ENCODE results near the gene PID1.

PID1 gene

DNA sequence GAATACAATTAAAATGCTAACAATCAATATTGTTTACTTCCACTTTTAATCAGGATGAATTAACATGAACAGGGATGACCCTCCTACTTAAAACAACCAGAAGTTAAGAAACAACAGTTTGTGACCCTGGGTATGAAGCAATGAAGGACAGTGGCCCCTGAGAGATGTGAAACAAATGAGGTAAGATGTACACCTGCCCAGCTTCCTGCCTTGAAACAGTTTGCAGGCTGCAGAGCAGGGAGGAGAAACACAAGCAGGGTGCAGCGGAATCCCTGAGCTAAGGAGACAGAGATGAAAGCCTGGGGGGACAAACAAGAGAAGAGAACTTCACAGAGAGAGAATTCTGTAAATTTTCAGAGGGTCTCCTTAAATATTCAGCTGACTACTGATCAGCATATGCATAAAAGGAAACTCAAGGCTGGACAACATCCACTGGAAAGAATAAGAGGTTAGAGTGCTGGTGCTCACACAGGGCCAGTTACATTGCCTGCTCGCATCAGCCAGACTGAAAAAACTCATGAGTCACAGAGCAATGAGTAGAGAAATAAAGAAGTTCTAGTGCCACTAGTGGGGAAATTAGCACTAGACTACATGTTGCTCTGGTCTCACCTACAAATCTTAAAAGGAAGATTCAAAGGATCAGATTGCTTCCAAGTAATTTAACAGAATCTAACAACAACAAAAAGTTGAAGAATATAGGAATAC is 106.4 kb downstream of the PID1 start:
- no peak for DNase-seq
- H3K9me3 ChIP-seq (ENCODE audit: severe bottlenecking): no peaks in the 10 kb centered on the region
- H3K4me3 ChIP-seq (ENCODE audit: low read depth, low read length): no peak overlapping the region
- no peaks in the 10 kb centered on the region for H3K36me3 ChIP-seq
- TF ChIP-seq, protein P1, sequence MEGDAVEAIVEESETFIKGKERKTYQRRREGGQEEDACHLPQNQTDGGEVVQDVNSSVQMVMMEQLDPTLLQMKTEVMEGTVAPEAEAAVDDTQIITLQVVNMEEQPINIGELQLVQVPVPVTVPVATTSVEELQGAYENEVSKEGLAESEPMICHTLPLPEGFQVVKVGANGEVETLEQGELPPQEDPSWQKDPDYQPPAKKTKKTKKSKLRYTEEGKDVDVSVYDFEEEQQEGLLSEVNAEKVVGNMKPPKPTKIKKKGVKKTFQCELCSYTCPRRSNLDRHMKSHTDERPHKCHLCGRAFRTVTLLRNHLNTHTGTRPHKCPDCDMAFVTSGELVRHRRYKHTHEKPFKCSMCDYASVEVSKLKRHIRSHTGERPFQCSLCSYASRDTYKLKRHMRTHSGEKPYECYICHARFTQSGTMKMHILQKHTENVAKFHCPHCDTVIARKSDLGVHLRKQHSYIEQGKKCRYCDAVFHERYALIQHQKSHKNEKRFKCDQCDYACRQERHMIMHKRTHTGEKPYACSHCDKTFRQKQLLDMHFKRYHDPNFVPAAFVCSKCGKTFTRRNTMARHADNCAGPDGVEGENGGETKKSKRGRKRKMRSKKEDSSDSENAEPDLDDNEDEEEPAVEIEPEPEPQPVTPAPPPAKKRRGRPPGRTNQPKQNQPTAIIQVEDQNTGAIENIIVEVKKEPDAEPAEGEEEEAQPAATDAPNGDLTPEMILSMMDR (IDR thresholded peaks at IDR 0.05; ENCODE audit: low read depth, low read length): no peak
- H3K27ac ChIP-seq: no peak overlapping the region
- H3K27me3 ChIP-seq (ENCODE audit: insufficient read depth, low read depth, severe bottlenecking): peaks cover 11% of the 10 kb centered on the region

DNA sequence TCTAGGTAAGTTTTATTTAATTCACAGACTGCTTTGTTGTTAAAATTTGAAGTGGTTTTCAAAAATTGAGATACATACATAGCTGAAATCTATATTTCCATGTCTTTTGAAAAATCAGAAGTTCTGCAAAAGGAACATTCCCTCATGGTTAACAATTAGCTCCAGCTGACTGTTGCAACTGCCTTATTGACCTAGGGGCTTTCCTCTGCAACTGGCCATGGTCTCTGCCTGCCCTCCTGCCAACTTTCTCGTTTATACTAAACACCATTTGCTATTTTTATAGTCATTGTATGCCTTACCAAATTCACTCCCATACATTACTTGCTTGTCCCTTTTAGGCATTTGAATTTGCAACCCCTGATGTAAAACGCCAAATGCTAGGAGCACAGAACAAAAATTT is 107.2 kb downstream of the PID1 start:
- H3K36me3 ChIP-seq: no peaks in the 10 kb centered on the region
- TF ChIP-seq, protein P1 (IDR thresholded peaks at IDR 0.05; ENCODE audit: low read depth, low read length): no peak
- H3K4me3 ChIP-seq (ENCODE audit: low read depth, low read length): no peak overlapping the region
- no peak overlapping the region for H3K27ac ChIP-seq
- no peak for DNase-seq
- H3K27me3 ChIP-seq (ENCODE audit: insufficient read depth, low read depth, severe bottlenecking): peaks cover 17% of the 10 kb centered on the region
- no peaks in the 10 kb centered on the region for H3K9me3 ChIP-seq (ENCODE audit: severe bottlenecking)

DNA sequence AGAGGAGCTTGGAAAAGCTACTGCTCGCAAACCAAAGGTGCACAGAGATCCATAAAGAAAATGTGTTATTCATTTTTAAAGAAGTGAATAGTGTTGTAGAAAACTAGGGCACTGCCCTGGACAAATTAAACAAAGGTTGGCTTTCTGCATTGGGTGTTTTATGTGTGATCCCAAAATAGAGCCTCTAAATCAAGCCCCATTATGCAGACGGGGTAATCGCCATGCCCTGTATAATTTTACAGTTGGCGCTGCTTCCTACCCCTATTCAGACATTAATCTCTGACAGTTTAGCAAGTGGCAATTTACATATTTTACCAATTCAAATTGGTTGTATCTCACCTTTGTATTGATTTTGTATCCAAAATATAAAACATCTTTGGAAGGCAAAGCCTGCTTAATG is 109.1 kb downstream of the PID1 start:
- DNase-seq: no peak
- TF ChIP-seq, protein P1 (IDR thresholded peaks at IDR 0.05; ENCODE audit: low read depth, low read length): no peak
- no peak overlapping the region for H3K27ac ChIP-seq
- H3K36me3 ChIP-seq: no peaks in the 10 kb centered on the region
- peaks cover 25% of the 10 kb centered on the region for H3K27me3 ChIP-seq (ENCODE audit: insufficient read depth, low read depth, severe bottlenecking)
- no peaks in the 10 kb centered on the region for H3K9me3 ChIP-seq (ENCODE audit: severe bottlenecking)
- H3K4me3 ChIP-seq (ENCODE audit: low read depth, low read length): no peak overlapping the region

DNA sequence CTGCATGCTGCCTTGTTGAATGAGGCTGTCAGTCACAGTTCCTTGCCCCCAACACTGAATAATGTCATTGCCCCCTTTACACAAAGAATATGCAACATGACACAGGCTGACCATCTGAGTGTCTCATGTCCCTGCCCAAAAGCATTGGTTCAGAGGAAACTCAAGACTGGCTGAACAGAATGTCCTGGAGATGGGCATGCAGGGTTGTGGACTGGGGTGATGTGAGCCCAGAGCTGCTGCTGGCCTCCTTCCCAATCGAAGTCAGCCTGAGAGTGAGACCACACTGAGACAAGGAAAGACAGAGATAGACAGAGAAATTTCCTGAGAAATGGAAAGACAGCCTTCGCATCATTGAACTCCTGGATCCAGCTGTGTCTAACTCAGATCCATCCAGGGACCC is 110.1 kb downstream of the PID1 start:
- no peak overlapping the region for H3K27ac ChIP-seq
- no peak overlapping the region for H3K4me3 ChIP-seq (ENCODE audit: low read depth, low read length)
- no peaks in the 10 kb centered on the region for H3K9me3 ChIP-seq (ENCODE audit: severe bottlenecking)
- H3K27me3 ChIP-seq (ENCODE audit: insufficient read depth, low read depth, severe bottlenecking): peaks cover 28% of the 10 kb centered on the region
- no peak for DNase-seq
- no peaks in the 10 kb centered on the region for H3K36me3 ChIP-seq
- TF ChIP-seq, protein P1 (IDR thresholded peaks at IDR 0.05; ENCODE audit: low read depth, low read length): no peak

DNA sequence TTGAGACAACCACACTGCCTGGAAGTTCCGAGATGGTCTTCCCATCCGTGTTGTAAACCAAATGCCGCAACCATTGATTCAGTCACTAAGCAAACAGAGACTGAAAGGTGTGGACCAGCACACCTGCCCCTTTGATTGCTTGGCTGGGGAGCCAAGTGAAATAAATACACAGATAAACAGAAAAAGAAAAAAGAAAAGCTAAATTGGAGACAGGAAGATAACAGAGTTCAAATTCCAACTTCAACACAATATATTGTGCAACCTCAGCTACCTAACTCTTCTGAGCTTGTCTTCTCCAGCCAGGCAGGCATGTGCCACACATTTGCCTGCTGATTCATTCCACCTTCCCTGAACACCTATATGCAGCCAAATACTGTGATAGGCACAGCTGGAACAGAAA is 110.9 kb downstream of the PID1 start:
- Histone ChIP-seq H3K27me3 (ENCODE audit: insufficient read depth, low read depth, severe bottlenecking) (peaks cover 33% of the 10 kb centered on the region), H3K9me3 (ENCODE audit: severe bottlenecking) (no peaks in the 10 kb centered on the region), H3K27ac (no peak overlapping the region), H3K4me3 (ENCODE audit: low read depth, low read length) (no peak overlapping the region), H3K36me3 (no peaks in the 10 kb centered on the region)
- TF ChIP-seq, protein P1 (IDR thresholded peaks at IDR 0.05; ENCODE audit: low read depth, low read length): no peak
- DNase-seq: no peak

DNA sequence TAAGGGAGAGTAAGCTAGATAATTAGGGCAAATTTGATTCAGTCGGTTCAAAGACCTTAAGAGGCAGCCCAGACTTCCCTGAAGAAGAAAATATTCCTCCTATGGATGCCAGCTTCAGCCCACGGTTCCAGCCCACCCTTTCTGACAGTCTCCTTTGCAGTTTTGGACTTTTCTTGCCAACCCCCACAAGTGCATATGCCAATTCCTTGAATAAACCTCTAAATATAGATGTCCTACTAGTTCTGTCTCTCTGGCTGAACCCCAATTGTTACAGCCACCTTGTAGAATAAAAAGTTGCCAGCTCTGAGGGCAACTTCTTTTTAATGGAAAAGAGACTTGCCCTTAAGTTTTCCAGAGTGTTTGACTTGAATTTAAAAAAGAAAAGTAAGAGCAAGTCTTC is 111.7 kb downstream of the PID1 start:
- no peaks in the 10 kb centered on the region for H3K9me3 ChIP-seq (ENCODE audit: severe bottlenecking)
- no peak overlapping the region for H3K27ac ChIP-seq
- TF ChIP-seq, protein P1 (IDR thresholded peaks at IDR 0.05; ENCODE audit: low read depth, low read length): no peak
- H3K36me3 ChIP-seq: no peaks in the 10 kb centered on the region
- peaks cover 39% of the 10 kb centered on the region for H3K27me3 ChIP-seq (ENCODE audit: insufficient read depth, low read depth, severe bottlenecking)
- no peak for DNase-seq
- H3K4me3 ChIP-seq (ENCODE audit: low read depth, low read length): no peak overlapping the region
